Right atrium auricular region (tissue), 2 donors: ENCODE data around the gene MLYCD. TPM values are rescaled to one million over a fixed set of nuclear protein-coding genes. Genes with fewer than 3 reads are reported as not detected.

Experiments used
- DNase-seq: peaks from one replicate; pipeline ENCODE4 v3.0.0-alpha.2; 2019; ENCODE audit warnings: low spot score
- H3K27ac ChIP-seq, 2 donors: fragments of 200-600 bp; sonication (generic); 1 replicate in 1 of 2; 2 replicates in 1 of 2; pipeline ENCODE4 v1.5.1; 2016 to 2019
- H3K27me3 ChIP-seq, 2 donors: fragments of 200-600 bp; sonication (generic); one replicate each; pipeline versions ENCODE4 v1.5.1 to v1.6.0; 2017 to 2019
- H3K36me3 ChIP-seq: fragments of 200-600 bp; sonication (generic); one replicate; pipeline ENCODE4 v1.5.1; 2016
- H3K4me1 ChIP-seq, 2 donors: fragments of 200-600 bp; sonication (generic); one replicate each; pipeline versions ENCODE4 v1.5.1 to v1.6.0; 2017 to 2019
- H3K4me3 ChIP-seq, 2 donors: fragments of 200-600 bp; sonication (generic); 1 replicate in 1 of 2; 2 replicates in 1 of 2; pipeline ENCODE4 v1.5.1; 2017 to 2019; ENCODE audit warnings: mild to moderate bottlenecking in 1 of 2, moderate library complexity in 1 of 2
- H3K9me3 ChIP-seq, 2 donors: fragments of 200-600 bp; sonication (generic); one replicate each; pipeline ENCODE4 v1.5.1; 2019
- total RNA-seq, 2 donors: library from RNA; depleted of rRNA; stranded (reverse); fragments of >200 nt; gene quantifications; one replicate each; pipeline ENCODE4 v1.1.0, GENCODE V29; 2016
- TF ChIP-seq, protein P1 (sequence below), 2 donors: fragments of 200-600 bp; sonication (generic); IDR thresholded peaks; one replicate each; pipeline ENCODE4 v1.5.1; 2019; ENCODE audit warnings: antibody characterized with exemption in 2 of 2

MLYCD gene
- total RNA-seq, 2 donors from 2014 or later = 22.0 to 37.0 TPM

DNA sequence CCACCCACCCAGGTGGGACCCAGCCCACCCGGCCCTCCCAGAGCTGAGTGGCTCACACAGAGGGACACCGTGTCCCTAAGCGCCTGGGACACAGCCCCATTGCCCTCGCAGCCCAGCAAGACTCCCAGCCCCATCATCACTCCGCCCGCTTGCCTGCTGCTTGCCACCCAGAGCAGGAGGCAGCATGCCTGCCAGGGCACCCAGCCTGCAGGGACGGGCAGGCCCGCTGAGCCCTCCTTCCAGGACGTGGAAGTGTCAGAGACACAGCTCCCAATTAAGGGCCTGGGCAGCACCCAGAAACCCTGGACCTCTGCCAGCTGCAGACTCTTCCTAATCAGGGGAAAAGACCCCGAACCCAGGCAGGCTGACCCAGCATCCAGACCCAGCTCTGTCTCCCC lies 36.9 kb downstream of the MLYCD start:
- no peak for DNase-seq
- H3K4me3 ChIP-seq = no peak overlapping the region
- H3K27ac ChIP-seq = no peak overlapping the region
- H3K27me3 ChIP-seq = no peaks in the 10 kb centered on the region
- H3K4me1 ChIP-seq = no peaks in the 10 kb centered on the region
- no peaks in the 10 kb centered on the region for H3K36me3 ChIP-seq
- TF ChIP-seq, protein P1, sequence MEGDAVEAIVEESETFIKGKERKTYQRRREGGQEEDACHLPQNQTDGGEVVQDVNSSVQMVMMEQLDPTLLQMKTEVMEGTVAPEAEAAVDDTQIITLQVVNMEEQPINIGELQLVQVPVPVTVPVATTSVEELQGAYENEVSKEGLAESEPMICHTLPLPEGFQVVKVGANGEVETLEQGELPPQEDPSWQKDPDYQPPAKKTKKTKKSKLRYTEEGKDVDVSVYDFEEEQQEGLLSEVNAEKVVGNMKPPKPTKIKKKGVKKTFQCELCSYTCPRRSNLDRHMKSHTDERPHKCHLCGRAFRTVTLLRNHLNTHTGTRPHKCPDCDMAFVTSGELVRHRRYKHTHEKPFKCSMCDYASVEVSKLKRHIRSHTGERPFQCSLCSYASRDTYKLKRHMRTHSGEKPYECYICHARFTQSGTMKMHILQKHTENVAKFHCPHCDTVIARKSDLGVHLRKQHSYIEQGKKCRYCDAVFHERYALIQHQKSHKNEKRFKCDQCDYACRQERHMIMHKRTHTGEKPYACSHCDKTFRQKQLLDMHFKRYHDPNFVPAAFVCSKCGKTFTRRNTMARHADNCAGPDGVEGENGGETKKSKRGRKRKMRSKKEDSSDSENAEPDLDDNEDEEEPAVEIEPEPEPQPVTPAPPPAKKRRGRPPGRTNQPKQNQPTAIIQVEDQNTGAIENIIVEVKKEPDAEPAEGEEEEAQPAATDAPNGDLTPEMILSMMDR (IDR thresholded peaks at IDR 0.05) = no peak
- H3K9me3 ChIP-seq = no peaks in the 10 kb centered on the region

DNA sequence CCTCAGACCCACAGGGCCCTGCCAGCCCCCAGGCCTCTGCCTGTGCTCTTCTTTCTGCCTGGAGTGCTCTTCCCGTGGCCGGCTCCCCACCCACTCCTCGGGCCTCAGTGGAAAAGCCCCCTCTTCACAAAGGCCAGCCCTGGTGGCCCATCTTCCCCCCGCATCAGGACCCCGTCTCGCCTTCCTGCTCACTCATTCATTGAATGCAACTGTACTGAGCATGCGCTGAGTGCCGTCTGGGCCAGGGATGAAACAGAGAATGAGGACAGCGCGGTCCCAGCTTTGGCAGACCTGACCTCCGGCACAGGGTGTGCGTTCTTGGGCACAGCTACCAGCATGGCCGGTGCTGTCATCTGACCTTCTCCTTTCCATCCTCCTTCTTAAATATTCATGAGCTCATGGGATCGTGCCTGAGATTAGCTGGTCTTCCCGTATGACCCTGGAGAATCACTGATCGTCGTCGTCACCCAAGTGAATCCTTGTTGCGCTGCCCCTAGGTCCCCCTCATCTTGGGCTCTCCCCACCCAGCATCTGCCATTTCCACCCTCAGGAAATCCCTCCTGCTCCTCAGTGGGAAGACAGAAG lies 37.8 kb downstream of the MLYCD start:
- TF ChIP-seq, protein P1 (IDR thresholded peaks at IDR 0.05) = no peak
- Histone ChIP-seq H3K27me3 (no peaks in the 10 kb centered on the region), H3K9me3 (no peaks in the 10 kb centered on the region), H3K27ac (no peak overlapping the region), H3K4me1 (no peaks in the 10 kb centered on the region), H3K4me3 (no peak overlapping the region), H3K36me3 (no peaks in the 10 kb centered on the region)
- DNase-seq = no peak

DNA sequence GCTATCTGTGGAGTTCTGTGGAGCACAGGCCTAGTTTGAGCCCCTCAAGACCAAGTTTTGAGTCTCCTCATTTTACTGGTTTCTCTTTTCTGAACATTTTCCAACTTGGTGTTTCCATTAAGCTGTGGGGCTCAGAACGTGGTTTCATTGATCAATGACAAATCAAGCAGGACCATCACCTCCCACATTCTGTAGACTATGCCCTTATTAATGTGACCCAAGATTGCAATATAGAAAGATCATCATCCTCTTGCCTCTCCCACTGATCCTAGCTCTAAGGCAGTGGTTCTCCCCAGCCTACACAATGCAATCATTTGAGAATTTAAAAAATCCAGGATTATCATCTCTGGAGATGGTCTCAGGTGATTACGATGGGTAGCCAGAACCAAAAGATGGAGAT lies 38.4 kb downstream of the MLYCD start:
- Histone ChIP-seq H3K4me3 (no peak overlapping the region), H3K36me3 (no peaks in the 10 kb centered on the region), H3K9me3 (no peaks in the 10 kb centered on the region), H3K27me3 (no peaks in the 10 kb centered on the region), H3K4me1 (no peaks in the 10 kb centered on the region), H3K27ac (no peak overlapping the region)
- TF ChIP-seq, protein P1 (IDR thresholded peaks at IDR 0.05) = no peak
- no peak for DNase-seq

DNA sequence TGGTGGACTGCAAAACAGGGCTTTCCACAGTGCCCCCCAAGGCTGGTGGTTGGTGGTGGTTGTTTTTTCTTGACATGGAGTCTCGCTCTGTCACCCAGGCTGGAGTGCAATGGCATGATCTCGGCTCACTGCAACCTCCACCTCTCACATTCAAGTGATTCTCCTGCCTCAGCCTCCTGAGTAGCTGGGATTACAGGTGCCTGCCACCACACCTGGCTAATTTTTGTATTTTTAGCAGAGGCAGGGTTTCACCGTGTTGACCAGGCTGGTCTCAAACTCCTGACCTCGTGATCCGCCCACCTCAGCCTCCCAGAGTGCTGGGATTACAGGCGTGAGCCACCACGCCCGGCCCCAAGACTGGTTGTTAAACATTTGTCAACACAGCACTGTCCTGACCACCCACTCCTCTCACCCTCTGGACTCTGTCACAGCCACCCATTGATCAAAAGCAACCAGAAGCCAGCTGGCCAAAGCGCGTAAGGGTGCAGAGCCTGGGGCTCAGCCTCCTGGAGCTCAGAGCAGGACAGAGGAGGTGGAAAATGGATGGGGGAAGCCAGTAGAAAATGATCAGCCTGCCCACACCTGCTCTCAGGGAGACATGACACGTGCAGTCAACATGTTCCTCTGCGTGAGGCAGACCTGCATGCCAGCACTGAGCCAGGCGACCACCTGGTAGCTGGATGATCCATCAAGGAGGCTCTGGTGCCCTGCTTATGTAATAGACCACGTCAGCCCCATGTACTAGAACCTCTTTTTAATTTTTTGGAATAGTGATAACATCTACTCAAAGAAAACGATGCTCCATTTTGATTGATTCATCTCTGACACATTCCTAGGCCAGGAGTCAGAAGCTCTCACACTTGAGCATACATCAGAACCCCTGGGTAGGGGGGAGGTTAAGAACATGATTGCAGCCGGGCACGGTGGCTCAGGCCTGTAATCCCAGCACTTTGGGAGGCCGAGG lies 39.3 kb downstream of the MLYCD start:
- H3K27me3 ChIP-seq = no peaks in the 10 kb centered on the region
- TF ChIP-seq, protein P1 (IDR thresholded peaks at IDR 0.05) = no peak
- no peaks in the 10 kb centered on the region for H3K36me3 ChIP-seq
- no peaks in the 10 kb centered on the region for H3K4me1 ChIP-seq
- H3K27ac ChIP-seq = no peak overlapping the region
- DNase-seq = no peak
- no peak overlapping the region for H3K4me3 ChIP-seq
- H3K9me3 ChIP-seq = no peaks in the 10 kb centered on the region

DNA sequence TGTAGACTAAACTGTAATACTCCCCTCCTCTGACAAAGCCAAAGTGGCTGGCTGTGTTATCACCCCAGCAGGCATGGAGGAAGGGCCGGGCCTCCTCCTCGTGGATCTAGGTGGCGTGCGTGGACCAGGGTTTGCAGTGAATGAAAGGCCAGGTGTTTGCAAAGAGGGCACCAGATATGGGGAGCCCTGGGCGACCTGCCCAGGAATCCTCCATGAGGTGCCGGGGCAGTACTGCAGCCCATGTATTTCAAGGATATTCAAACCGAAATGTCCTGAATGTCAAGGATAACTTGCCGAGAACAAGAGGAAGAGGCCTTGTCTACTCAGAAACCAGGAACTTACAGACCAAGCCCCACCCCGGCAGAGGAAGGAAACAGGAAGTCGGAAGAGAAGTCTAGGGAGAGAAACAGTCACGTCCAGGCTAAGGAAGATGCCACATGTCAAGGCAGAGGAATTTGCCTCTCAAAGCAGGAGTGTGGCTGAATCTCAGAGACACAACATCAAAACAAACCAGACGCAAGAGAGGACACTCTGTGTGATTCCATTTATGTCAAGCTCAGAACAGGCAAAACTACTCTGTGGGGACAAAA lies 40.4 kb downstream of the MLYCD start:
- no peak for DNase-seq
- no peak overlapping the region for H3K27ac ChIP-seq
- TF ChIP-seq, protein P1 (IDR thresholded peaks at IDR 0.05) = no peak
- H3K9me3 ChIP-seq = no peaks in the 10 kb centered on the region
- no peaks in the 10 kb centered on the region for H3K27me3 ChIP-seq
- H3K4me3 ChIP-seq = no peak overlapping the region
- no peaks in the 10 kb centered on the region for H3K36me3 ChIP-seq
- H3K4me1 ChIP-seq = no peaks in the 10 kb centered on the region
